T-helper 22 cell (primary cell): Measurements from ENCODE around the gene PDK1.
A peak's percentile ranks its signal among the peaks of the same experiment; 100 is the strongest.
"Not testable (repeated sequence)": the region's sequence is repeated elsewhere in the genome, so short reads cannot be mapped to it uniquely, and the experiment has no call there.

Source experiments
- DNase-seq: peaks from one replicate; pipeline ENCODE4 v3.0.0-alpha.2; 2020; ENCODE audit warnings: low read depth

The PDK1 gene

DNA sequence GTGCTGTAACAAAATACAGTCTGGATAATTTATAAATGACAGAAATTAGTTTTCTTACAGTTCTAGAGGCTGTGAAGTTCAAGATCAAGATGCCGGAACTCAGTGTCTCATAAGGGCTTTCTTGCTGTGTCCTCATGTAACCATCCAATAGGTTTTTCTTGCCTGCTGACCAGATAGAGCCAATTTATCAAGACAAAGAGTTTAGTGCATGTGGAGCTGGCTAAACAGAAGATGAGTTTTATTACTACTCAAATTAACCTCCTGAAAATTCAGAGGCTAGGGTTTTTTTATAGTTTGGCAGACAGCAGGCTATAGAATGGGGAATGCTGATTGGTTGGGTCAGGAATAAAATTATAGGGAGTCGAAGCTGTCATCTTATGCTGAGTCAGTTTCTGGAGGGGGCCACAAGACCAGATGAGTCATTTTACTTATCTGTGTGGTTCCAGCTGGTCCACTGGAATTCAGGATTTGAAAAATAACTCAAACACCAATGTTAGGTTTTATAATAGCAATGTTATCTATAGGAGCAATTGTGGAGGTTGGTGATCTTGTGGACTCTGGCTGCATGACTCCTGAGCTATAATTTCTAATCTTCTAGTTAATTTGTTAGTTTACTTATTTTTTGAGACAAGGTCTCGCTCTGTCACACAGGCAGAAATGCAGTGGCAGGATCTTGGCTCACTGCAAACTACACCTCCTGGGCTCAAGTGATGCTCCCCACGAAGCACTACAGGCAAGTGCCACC is 3.2 kb upstream of the PDK1 start:
- no peak for DNase-seq

- no peak for DNase-seq
These were observed 1.3 kb upstream of the PDK1 start for GRCh38 chr2:172554352-172555271.

- DNase-seq: no peak
These were observed 693 bp upstream of the PDK1 start for GRCh38 chr2:172555272-172555521.

- peak; percentile 47 for DNase-seq
These were observed 569 bp downstream of the PDK1 start for GRCh38 chr2:172556284-172557033.

DNA sequence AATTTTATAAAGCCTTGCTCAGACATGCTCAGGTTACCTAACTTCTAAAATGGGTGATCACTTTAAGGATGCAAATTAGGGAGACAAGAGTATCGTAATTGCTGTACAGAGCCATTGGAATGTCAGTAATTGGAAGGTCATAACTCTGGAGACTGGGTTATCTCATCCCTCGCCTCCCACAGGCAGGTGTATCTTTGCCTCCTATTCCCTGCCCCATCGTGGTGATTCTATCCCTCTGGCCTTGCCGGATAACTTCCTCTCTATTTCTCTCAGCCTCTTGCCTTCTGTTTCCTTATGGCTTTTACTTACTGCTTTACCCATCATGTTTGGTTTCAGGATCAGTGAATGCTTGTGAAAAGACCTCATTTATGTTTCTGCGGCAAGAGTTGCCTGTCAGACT is 2.5 kb downstream of the PDK1 start:
- DNase-seq: no peak

DNA sequence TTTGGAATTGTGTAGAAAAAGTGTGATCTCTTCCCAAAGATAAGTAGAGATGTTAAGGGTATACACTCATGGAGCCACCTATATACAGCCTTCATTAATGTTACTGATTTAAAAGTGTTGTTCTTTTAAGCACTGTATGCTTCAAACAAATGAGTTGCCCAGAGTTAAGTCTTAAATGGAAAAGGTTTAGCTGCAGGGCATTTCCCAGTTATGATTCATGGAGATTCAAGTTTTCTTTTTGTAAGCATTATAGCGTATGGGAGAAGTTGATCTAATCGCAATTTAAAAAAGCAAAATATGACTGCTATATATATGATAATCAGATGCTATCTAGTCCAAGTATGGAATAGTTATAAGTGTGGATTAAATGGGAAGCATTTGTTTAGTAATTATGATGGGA is 4.8 kb downstream of the PDK1 start:
- no peak for DNase-seq

DNA sequence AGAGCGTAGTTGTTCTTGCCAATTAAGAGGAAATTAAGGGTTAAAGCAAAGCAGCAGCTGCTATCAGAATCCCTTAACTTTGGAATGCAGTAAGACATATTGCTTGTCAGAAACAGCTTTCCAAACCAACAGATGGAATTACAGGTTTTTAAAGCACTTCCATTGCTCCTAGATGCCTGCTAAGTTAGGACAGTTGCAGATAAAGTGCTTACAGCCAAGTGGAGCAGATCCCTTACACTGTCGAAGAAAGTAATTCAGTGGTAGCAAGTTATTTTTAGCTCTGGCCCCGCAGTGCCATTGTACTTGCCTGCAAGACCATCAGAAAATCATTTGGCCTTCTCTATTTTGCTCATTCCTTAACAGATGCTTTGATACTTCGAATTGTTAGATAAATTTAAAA is 5.4 kb downstream of the PDK1 start:
- DNase-seq: no peak

GRCh38 chr2:172562298-172562697 is 6.4 kb downstream of the PDK1 start:
- DNase-seq: no peak

DNA sequence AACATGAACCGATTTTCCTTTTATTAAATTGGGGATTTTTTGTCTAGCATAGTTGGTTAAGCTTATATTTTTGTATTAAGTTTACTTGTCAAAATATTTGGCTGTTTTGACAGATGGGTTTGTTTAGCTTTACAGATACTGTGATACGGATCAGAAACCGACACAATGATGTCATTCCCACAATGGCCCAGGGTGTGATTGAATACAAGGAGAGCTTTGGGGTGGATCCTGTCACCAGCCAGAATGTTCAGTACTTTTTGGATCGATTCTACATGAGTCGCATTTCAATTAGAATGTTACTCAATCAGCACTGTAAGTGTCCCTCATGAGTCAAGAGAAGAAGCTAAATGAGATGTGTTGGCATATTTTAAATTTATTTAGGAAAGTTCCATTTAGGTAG is 8.5 kb downstream of the PDK1 start:
- DNase-seq: no peak

- DNase-seq: no peak
These were observed 15.4 kb downstream of the PDK1 start for GRCh38 chr2:172571245-172571644.

DNA sequence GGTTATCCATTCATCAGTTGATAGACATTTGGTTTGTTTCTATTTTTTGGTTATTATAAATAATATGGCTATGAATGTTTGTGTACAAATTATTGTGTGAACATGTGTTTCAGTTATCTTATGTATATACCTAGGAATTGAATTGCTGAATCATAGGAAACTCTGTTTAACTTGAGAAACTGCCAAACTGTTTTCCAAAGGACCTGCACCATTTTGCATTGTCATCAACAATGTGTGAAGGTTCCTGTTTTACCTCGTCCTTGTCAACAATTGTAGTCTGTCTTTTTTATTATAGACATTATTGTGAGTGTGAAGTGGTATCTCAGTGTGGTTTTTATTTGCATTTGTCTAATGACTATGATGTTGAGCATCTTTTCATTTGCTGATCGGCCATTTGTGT is 17.1 kb downstream of the PDK1 start:
- no peak for DNase-seq

GRCh38 chr2:172574965-172575364 is 19.1 kb downstream of the PDK1 start:
- no peak for DNase-seq

DNA sequence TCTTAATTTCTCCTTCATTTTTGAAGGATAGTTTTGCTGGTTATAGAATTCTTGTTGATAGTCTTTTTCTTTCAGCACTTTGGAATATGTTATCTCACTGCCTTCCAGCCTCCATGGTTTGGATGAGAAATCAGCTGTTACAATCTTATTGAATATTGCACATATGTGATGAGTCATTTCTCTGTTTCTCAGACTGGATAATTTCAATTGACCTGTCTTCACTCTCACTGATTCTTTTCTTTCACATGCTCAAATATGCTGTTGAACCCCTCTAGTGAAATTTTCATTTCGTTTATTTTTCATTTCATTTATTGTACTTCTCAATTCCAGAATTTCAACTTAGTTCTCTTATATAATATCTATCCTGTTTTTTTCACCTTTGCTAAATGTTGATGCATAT is 22.2 kb downstream of the PDK1 start:
- DNase-seq: no peak

DNA sequence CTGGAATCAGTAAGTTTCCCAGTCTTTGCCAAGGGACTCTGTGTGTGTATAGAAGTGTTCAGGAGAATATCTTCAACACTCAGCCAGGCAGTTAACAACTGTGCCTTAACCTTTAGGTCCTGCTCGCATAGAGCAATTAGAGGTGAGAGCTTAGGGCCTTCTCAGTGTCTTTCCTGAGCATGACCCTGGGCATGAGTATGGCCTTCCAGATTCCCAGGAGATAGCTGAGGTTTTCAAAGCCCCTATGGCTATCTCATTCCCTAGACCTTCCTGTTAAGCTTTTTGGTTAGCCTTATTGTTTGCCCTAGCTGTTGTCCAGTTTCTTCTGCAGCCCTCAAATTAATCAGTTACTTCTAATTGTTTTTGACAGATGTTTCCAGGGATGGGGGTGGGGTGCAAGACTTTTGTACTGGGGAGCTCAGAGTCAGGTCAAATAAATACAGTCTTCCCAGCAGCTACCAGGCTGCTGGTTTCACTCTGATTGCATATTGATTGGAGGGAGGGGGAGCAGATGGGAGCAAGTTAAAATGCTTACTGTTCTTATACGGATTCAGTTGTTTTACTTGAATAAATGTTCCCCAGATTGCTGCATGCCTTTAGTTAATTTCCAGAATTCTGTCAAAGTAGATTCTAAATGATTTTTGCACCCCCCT is 23.1 kb downstream of the PDK1 start:
- DNase-seq: no peak

DNA sequence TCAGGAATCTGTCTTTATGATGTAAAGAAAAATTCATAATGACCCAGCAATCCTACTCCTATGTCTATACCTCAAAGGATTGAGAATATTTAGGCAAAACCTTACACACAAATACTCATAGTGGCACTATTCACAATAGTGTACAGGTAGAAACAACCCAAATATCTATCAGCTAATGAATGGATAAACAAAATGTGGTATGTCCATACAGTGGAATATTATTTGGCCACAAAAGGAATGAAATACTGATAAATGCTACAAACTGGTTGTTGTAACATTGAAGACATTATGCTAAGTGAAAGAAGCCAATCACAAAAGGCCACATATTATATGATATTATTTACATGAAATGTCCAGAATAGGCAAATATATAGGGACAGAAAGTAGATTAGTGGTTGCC is 24.7 kb downstream of the PDK1 start:
- no peak for DNase-seq

DNA sequence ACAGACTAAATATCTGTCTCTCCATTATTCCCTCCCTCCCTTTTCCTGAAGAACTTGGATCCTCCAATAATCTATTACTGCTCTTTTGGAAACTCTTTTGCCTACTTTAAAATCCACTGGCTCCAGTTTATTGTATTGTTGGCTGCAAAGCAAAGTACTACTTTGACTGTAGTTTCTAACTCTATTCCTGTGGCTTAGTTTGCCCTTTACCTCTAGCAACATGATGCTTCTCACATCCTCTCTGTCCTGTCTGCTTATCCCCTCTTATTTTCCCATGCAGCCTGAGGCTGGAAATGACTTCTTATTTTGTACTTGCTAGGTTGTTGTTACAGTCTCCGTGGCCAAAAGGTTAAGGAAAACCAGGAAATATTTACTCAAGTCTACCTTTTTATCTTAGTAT is 26.8 kb downstream of the PDK1 start:
- no peak for DNase-seq

DNA sequence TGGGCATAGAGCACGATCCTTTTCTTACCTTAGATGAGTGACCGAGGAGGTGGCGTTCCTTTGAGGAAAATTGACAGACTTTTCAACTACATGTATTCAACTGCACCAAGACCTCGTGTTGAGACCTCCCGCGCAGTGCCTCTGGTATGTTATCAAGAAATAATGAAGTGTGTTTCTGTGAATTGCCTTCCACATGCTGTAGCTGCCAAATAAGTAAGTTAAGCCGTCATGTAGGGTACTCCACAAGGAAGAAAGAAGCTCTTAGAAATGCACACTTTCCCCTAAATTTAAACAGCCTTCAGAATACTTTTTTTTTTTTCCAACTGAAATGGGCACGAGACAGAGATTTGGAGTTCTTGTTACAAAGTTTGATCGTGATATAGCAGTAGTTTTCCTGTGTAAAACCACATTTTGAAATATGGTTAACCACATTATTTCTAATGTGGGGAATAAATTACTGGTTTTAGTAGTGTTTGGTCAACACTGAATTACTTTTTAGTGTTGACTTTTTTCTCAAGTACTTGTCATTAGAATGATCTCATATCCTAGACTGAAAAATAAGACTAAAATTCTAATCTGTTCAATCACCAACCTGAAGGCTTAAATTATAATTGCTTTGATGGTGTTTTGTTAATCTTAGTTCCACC is 30.5 kb downstream of the PDK1 start:
- no peak for DNase-seq

- DNase-seq: not testable (repeated sequence)
These were observed 31.3 kb downstream of the PDK1 start for GRCh38 chr2:172587231-172587630.

DNA sequence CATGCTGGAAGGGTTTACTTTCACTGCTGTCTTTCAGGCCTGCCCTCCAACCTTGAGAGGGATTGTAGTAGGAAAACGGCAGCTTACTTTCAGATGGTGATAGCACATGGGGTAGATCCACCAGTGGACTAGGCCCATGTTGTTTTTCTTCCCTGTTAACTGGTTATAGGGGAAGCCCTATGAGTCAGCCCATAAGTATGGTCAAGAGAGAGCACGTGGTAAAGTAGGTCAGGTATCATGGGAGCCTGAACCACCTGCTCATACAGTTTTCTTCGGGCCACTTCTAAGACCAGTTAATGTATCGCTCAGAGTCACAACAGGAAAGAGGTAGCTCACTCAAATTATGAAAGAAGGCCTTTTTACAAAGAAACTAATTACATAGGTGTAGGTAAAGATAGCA is 33.0 kb downstream of the PDK1 start:
- no peak for DNase-seq

DNA sequence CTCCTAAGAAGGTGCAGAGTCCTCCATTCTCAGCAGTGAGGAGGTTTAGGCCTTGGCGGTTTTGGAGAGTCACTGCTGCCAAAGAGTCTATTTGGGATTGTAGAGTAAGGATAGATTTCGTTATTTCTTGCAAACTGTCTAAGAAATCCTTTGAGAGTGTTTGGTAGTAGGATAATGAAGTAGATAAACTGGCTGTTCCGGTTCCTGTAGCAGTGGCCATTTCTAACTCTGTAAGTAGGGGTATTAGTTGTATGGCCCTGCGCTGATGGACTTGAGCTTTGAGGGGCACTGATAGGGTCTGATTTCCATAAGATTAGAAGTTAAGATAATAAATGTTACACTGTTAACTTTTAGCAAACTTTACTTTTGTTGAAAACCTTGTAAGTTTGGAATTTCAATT is 35.5 kb downstream of the PDK1 start:
- DNase-seq: not testable (repeated sequence)

DNA sequence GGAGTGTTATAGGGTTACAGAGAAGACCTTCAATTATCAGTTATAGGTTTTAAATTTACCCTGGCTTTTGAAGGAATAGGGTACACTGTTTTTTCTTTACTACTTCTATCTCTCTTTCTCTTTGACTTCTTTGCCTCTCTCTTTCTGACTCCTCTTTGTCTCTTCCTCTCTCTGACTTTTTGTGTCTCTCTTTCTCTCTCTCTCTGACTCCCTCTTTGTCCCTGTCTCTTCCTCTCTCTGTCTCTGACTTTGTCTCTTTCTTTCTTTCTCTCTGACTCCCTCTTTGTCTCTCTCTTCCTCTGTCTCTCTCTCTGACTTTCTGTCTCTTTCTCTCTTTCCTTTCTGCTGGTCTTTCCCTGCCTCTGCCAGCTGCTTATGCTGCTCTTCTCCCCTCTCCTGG is 36.3 kb downstream of the PDK1 start:
- DNase-seq: not testable (repeated sequence)

DNA sequence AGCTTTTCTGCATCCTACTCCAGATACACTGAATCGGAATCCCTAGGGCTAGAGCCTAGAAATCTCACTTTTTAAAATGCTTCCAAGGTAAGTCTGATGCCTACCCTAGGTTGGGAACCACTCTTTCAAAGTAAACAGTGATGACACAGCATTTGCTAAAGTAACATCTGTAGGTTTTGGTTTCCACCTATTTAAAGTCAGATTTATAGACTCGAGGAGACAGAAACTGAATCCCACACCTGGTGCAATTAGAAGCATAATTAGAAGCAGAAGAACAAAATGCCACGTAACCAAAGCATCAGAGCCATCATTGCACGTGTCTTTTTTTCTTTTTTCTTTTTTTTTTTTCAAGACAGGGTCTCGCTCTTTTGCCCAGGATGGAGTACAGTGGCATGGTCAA is 40.9 kb downstream of the PDK1 start:
- no peak for DNase-seq
